GM23248 (cell line): ENCODE data around the gene RASA3. TPM values are rescaled to one million over a fixed set of nuclear protein-coding genes. Genes with fewer than 3 reads are reported as not detected.

Experiments used
- DNase-seq: peaks from one replicate; pipeline ENCODE4 v3.0.0-alpha.2; 2015
- H2AFZ ChIP-seq: fragments of 200-600 bp; sonication (generic); 2 replicates; pipeline ENCODE4 v1.6.1; 2016; ENCODE audit warnings: antibody characterized with exemption
- H3F3A ChIP-seq: fragments of 200-600 bp; sonication (generic); 2 replicates; pipeline ENCODE4 v1.6.1; 2016; ENCODE audit warnings: mild to moderate bottlenecking, antibody characterized with exemption, mixed run types; ENCODE audit not compliant: insufficient read depth
- H3K27ac ChIP-seq: fragments of 200-600 bp; sonication (generic); 2 replicates; pipeline ENCODE4 v1.5.1; 2016; ENCODE audit warnings: mild to moderate bottlenecking
- H3K27me3 ChIP-seq: fragments of 200-600 bp; sonication (generic); replicated peaks from 2 replicates; pipeline ENCODE4 v1.6.1; 2016; ENCODE audit warnings: mild to moderate bottlenecking; ENCODE audit not compliant: insufficient read depth
- H3K36me3 ChIP-seq: fragments of 200-600 bp; sonication (generic); 2 replicates; pipeline ENCODE4 v1.6.1; 2016; ENCODE audit warnings: low read depth, mild to moderate bottlenecking
- H3K4me1 ChIP-seq: fragments of 200-600 bp; sonication (generic); 2 replicates; pipeline ENCODE4 v1.6.1; 2016; ENCODE audit warnings: mild to moderate bottlenecking; ENCODE audit not compliant: insufficient read depth
- H3K4me2 ChIP-seq: fragments of 200-600 bp; sonication (generic); one replicate; pipeline ENCODE4 v1.6.1; 2016; ENCODE audit warnings: mild to moderate bottlenecking; ENCODE audit not compliant: unreplicated experiment
- H3K4me3 ChIP-seq: fragments of 200-600 bp; sonication (generic); 2 replicates; pipeline ENCODE4 v1.5.1; 2016; ENCODE audit warnings: mild to moderate bottlenecking
- H3K79me2 ChIP-seq: fragments of 200-600 bp; sonication (generic); 2 replicates; pipeline ENCODE4 v1.6.1; 2016; ENCODE audit warnings: mild to moderate bottlenecking; ENCODE audit not compliant: insufficient read depth
- H3K9ac ChIP-seq: fragments of 200-600 bp; sonication (generic); 2 replicates; pipeline ENCODE4 v1.6.1; 2016; ENCODE audit warnings: mild to moderate bottlenecking
- H3K9me2 ChIP-seq: fragments of 200-600 bp; sonication (generic); 2 replicates; pipeline ENCODE4 v1.6.1; 2016; ENCODE audit warnings: mixed run types, mild to moderate bottlenecking, moderate library complexity; ENCODE audit not compliant: insufficient read depth
- H3K9me3 ChIP-seq: fragments of 200-600 bp; sonication (generic); one replicate; pipeline ENCODE4 v1.6.1; 2017; ENCODE audit warnings: low read depth
- H4K20me1 ChIP-seq: fragments of 200-600 bp; sonication (generic); 2 replicates; pipeline ENCODE4 v1.6.0; 2016; ENCODE audit not compliant: insufficient read depth
- EZH2 ChIP-seq: fragments of 200-600 bp; sonication (generic); IDR thresholded peaks from 2 replicates; pipeline ENCODE4 v1.6.1; 2018; ENCODE audit warnings: antibody characterized with exemption, mild to moderate bottlenecking; ENCODE audit not compliant: insufficient read depth, poor library complexity, severe bottlenecking
- EZH2phosphoT487 ChIP-seq: fragments of 200-600 bp; sonication (generic); IDR thresholded peaks from 2 replicates; pipeline ENCODE4 v1.6.1; 2018; ENCODE audit warnings: antibody characterized with exemption, moderate library complexity, mild to moderate bottlenecking, low read depth; ENCODE audit not compliant: insufficient read depth
- whole genome bisulfite sequencing, 2 experiments: methylation state at CpG; one replicate each; pipeline ENCODE4 v1.1.6; 2015 to 2017; ENCODE audit warnings: low lambda C conversion rate in 2 of 2, low coverage in 1 of 2; ENCODE audit errors: missing lambda C conversion rate in 2 of 2; 5-methylcytosine and 5-hydroxymethylcytosine counted together
- in situ Hi-C: fragments of 300-500 bp; cut with MboI; formaldehyde crosslinking; loops from 2 replicates; pipeline ENCODE4 v1.15.0; 2020
- polyA plus RNA-seq: library from polyadenylated mRNA; unstranded; fragments of >200 nt; fragmentation: Nextera tagmentation; extraction: Ambion mirVana; gene quantifications from 2 replicates; pipeline ENCODE4 v1.2.1, GENCODE V29; 2016
- total RNA-seq: library from RNA; depleted of rRNA; stranded (reverse); fragments of >200 nt; shearing (Covaris generic); gene quantifications from 2 replicates; pipeline ENCODE4 v1.2.3, GENCODE V29; 2014

RASA3 gene
- total and polyA plus RNA-seq, 2 experiments from 2014 or later: 34.3 to 36.7 TPM

DNA sequence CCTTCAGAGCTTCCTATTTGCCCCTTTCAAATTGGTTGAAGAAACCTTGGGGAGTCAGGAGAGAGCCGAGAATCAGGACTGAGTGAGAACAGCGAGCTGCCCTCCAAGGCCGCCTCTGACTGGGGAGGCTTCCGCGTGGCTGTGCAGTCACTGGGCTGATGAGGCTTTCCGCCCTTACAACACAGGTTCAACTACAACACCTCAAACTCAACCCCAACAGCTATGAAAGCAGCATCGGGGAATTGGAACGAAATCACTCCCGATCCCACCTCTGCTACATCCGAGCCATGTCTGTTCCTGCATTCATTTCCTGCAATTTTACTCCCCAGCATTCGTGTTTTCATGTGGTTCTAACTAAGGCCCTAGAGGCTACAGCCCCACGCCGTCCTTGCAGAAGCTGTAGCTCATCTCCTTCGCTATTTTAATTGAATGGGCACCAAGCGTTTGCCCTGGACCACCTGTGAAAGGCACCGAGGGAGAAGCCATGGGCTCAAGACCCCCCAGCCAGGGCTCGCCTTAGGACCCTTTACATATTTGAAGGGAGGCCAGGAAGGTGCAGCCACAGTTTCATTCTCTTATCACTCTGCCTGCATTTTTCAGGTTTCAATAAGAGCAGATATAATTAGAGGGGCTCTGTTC is 12.3 kb upstream of the RASA3 start:
- in situ Hi-C loops: no loop called here
- no peak for DNase-seq
- H3K4me3 ChIP-seq: no peak overlapping the region
- no peaks in the 10 kb centered on the region for H3K9me3 ChIP-seq
- H4K20me1 ChIP-seq: no peaks in the 10 kb centered on the region
- H3K27me3 ChIP-seq: no peaks in the 10 kb centered on the region; the same call in 1 of the 2 replicates
- TF ChIP-seq EZH2: no peak
- TF ChIP-seq EZH2phosphoT487: no peak
- H3K4me2 ChIP-seq: no peak overlapping the region
- H3K79me2 ChIP-seq: no peaks in the 10 kb centered on the region
- H3K4me1 ChIP-seq: no peaks in the 10 kb centered on the region
- H3K27ac ChIP-seq: no peak overlapping the region
- WGBS, 2 experiments: 86 to 87% methylated on average over 17 of the region's 17 CpGs
- no peak overlapping the region for H2AFZ ChIP-seq
- H3K9me2 ChIP-seq: no peaks in the 10 kb centered on the region
- no peaks in the 10 kb centered on the region for H3F3A ChIP-seq
- no peak overlapping the region for H3K9ac ChIP-seq
- no peaks in the 10 kb centered on the region for H3K36me3 ChIP-seq

DNA sequence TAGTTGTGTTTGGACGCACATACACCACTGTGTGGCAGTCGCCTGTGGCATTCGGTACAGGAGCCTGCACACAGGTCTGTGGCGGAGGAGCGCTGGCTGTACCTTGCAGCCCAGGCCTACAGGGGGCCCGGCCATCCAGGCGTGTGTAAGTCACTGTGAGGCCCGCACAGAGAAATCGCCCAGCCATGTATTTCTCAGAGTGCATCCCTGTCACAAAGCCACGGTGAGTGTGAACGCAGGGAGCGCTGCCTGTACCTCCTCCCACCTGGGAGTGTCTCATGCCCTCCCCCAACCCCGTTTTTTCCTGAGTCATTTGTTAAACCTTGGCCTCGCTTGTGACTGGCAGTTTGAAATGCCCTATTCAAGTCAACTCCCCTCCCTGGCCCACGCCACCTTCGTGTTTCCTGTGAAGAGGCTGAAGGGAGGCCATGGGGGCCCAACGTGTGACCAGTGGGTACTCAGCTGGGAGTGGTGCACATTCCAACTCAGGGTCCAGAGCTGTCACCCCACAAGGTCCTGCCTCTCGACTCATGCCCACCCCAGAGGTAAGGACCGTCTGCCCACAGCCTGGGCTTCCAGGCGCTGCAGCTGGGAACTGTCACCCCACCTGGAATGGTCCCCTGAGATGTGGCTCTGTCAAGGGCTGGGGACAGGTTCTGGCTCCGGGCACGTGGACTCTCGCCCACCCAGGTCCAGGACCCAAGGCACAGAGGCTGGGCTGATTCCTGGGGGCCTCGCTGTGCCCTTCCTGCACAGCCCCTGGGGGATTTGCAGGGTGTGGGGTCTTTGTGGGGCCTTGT is 11.6 kb upstream of the RASA3 start:
- WGBS, 2 experiments: 79 to 80% methylated on average over 22 to 24 of the region's 24 CpGs
- TF ChIP-seq EZH2: no peak
- no peak for TF ChIP-seq EZH2phosphoT487

DNA sequence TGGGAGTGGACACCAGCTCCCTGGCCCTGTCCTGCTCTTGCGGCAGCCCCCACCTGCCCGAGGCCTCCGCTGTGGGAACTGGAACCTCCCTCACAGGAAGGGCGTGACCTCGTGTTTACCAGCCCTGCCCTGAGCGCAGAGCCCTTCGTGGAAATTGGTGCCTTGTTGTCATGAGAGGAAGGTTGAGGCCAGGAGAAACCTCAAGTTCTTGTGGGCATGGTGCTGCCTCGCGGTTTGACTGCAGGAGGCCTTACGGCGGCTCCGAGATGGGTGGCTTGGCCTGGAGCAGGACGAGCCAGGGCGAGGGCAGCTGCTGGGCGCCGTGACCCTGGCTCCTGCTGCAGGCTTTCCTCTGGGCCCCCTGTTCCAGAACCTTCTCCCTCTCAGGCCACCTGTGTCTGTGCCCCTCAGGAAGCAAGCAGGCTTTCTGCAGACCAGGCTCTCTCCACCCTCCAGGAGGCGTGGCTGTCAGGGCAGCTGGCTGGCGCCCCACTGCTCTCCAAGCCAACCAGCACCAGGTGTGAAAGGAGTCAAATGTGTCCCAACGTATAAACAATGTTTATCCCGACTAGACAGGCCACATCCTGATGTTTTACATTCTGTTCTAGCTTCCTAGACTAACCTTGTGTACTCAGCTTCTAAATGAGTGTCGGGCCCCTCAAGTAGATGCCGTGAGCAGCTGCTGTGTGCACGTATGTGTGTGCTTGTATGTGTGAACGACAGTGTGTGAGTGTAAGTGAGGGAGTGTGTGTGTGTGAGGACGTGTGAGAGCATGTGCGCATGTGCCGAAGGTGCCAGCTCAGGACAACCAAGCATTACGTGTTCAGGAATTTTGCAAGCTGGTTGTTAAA is 10.4 kb upstream of the RASA3 start:
- no peaks in the 10 kb centered on the region; the same call in 1 of the 2 replicates for H3F3A ChIP-seq
- 77 to 80% methylated on average over 28 of the region's 28 CpGs for WGBS, 2 experiments
- H3K27ac ChIP-seq: no peak overlapping the region
- TF ChIP-seq EZH2phosphoT487 (no peak), EZH2 (no peak)
- DNase-seq: no peak
- H2AFZ ChIP-seq: no peak overlapping the region
- H3K4me3 ChIP-seq: no peak overlapping the region
- H3K36me3 ChIP-seq: no peaks in the 10 kb centered on the region
- no peaks in the 10 kb centered on the region for H3K4me1 ChIP-seq
- H3K27me3 ChIP-seq: no peaks in the 10 kb centered on the region
- H3K79me2 ChIP-seq: no peaks in the 10 kb centered on the region
- in situ Hi-C loops: no loop called here
- no peak overlapping the region for H3K9ac ChIP-seq
- H3K4me2 ChIP-seq: no peak overlapping the region
- H3K9me3 ChIP-seq: no peaks in the 10 kb centered on the region
- H4K20me1 ChIP-seq: no peaks in the 10 kb centered on the region
- no peaks in the 10 kb centered on the region for H3K9me2 ChIP-seq

More for the DNA sequence above, 11.6 kb upstream of the RASA3 start:
- Histone ChIP-seq H3K27me3 (no peaks in the 10 kb centered on the region), H3K9me2 (no peaks in the 10 kb centered on the region), H3K4me1 (no peaks in the 10 kb centered on the region), H3K4me2 (no peak overlapping the region), H3K36me3 (no peaks in the 10 kb centered on the region), H3K9ac (no peak overlapping the region), H4K20me1 (no peaks in the 10 kb centered on the region), H3K79me2 (no peaks in the 10 kb centered on the region), H3F3A (no peaks in the 10 kb centered on the region), H3K27ac (no peak overlapping the region), H3K4me3 (no peak overlapping the region), H3K9me3 (no peaks in the 10 kb centered on the region), H2AFZ (no peak overlapping the region)
- in situ Hi-C loops: no loop called here
- no peak for DNase-seq

DNA sequence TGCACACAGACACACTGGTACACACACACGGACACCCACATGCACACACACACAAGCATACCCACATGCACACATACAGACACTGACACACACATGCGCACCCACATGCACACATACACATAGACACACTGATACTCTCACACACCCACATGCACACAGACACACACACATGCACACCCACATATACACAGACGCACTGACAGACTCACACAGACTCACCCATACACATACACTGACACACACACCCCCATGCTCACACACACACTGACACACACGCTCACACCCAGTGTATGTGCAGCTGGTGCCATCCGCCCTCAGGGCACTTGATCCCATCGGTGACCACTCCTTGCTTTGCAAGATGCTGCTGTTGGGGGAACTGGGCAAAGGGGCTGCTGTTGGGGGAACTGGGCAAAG is 9.7 kb upstream of the RASA3 start:
- no peaks in the 10 kb centered on the region for H3K27me3 ChIP-seq
- H3K36me3 ChIP-seq: no peaks in the 10 kb centered on the region
- in situ Hi-C loops: no loop called here
- no peak overlapping the region for H3K27ac ChIP-seq
- H3K79me2 ChIP-seq: no peaks in the 10 kb centered on the region
- TF ChIP-seq EZH2phosphoT487 (no peak), EZH2 (no peak)
- H2AFZ ChIP-seq: no peak overlapping the region
- no peak overlapping the region for H3K4me3 ChIP-seq
- no peak overlapping the region for H3K4me2 ChIP-seq
- no peaks in the 10 kb centered on the region for H3K9me3 ChIP-seq
- 75 to 79% methylated on average over 6 of the region's 6 CpGs for WGBS, 2 experiments
- no peak for DNase-seq
- no peaks in the 10 kb centered on the region for H3K4me1 ChIP-seq
- H4K20me1 ChIP-seq: no peaks in the 10 kb centered on the region
- H3K9me2 ChIP-seq: no peaks in the 10 kb centered on the region
- no peak overlapping the region for H3K9ac ChIP-seq
- no peaks in the 10 kb centered on the region; the same call in 1 of the 2 replicates for H3F3A ChIP-seq
